NT2/D1 (cell line): ENCODE results near the gene C1orf122.

ENCODE experiments used
- SUZ12 ChIP-seq: IDR thresholded peaks from 2 replicates; pipeline ENCODE4 v1.6.1; 2011; ENCODE audit not compliant: insufficient read length, insufficient read depth; ENCODE audit errors: extremely low read depth
- ZNF274 ChIP-seq: IDR thresholded peaks from 2 replicates; pipeline ENCODE4 v1.6.1; 2011; ENCODE audit warnings: mild to moderate bottlenecking, low read depth, low read length

GRCh38 chr1:37850352-37850955 is 42.9 kb downstream of the C1orf122 start:
- TF ChIP-seq ZNF274, result no peak
- TF ChIP-seq SUZ12, result no peak
